SK-N-MC (cell line): ENCODE results near the gene AKAP10.
"Not testable (repeated sequence)": the region's sequence is repeated elsewhere in the genome, so short reads cannot be mapped to it uniquely, and the experiment has no call there.

Source experiments
- DNase-seq: peaks from one replicate; pipeline ENCODE4 v3.0.0-alpha.2; 2011; ENCODE audit warnings: low read depth, low spot score
- H3K27ac ChIP-seq: fragments of 200-600 bp; sonication (generic); 2 replicates; pipeline ENCODE4 v1.5.1; 2016; ENCODE audit warnings: mixed run types
- H3K36me3 ChIP-seq: fragments of 200-600 bp; sonication (generic); 2 replicates; pipeline ENCODE4 v1.6.1; 2017; ENCODE audit warnings: antibody characterized with exemption, low read length, mixed read lengths; ENCODE audit not compliant: insufficient read depth
- H3K4me3 ChIP-seq: fragments of 200-600 bp; sonication (generic); 2 replicates; pipeline ENCODE4 v1.5.1; 2016
- H3K9ac ChIP-seq: fragments of 200-600 bp; sonication (generic); 2 replicates; pipeline ENCODE4 v1.8.0; 2017; ENCODE audit warnings: mixed run types, mixed read lengths; ENCODE audit not compliant: insufficient read length
- H3K9me3 ChIP-seq: fragments of 200-600 bp; sonication (generic); 2 replicates; pipeline ENCODE4 v1.6.1; 2017; ENCODE audit warnings: low read depth, mild to moderate bottlenecking, antibody characterized with exemption, low read length, moderate library complexity, mixed read lengths
- EZH2 ChIP-seq: fragments of 200-600 bp; sonication (generic); IDR thresholded peaks from one replicate; pipeline ENCODE4 v1.6.1; 2017; ENCODE audit warnings: antibody characterized with exemption
- FOXP2 ChIP-seq: optimal IDR thresholded peaks from 2 replicates; pipeline ENCODE3; 2011; ENCODE audit warnings: mild to moderate bottlenecking, moderate library complexity; ENCODE audit not compliant: insufficient read depth; ENCODE audit errors: extremely low read length, control extremely low read depth
- POLR2AphosphoS5 ChIP-seq: IDR thresholded peaks from 2 replicates; pipeline ENCODE4 v1.6.1; 2012; ENCODE audit warnings: mild to moderate bottlenecking, low read depth, low read length, borderline replicate concordance

AKAP10 gene

GRCh38 chr17:19987897-19988296 lies 10.3 kb upstream of the AKAP10 start:
- no peaks in the 10 kb centered on the region for H3K9me3 ChIP-seq
- H3K9ac ChIP-seq = no peak overlapping the region

GRCh38 chr17:19986941-19987861 lies 9.6 kb upstream of the AKAP10 start:
- no peak for DNase-seq
- H3K27ac ChIP-seq = no peak overlapping the region
- H3K4me3 ChIP-seq = no peak overlapping the region
- TF ChIP-seq FOXP2 (no peak), EZH2 (no peak), POLR2AphosphoS5 (no peak)
- no peak overlapping the region for H3K9ac ChIP-seq
- H3K9me3 ChIP-seq = no peaks in the 10 kb centered on the region
- H3K36me3 ChIP-seq = no peaks in the 10 kb centered on the region

More at GRCh38 chr17:19987897-19988296, 10.3 kb upstream of the AKAP10 start:
- no peak for DNase-seq
- TF ChIP-seq EZH2 (no peak), FOXP2 (no peak), POLR2AphosphoS5 (no peak)
- H3K4me3 ChIP-seq = no peak overlapping the region
- no peaks in the 10 kb centered on the region for H3K36me3 ChIP-seq
- H3K27ac ChIP-seq = no peak overlapping the region

GRCh38 chr17:19979917-19980770 lies 2.5 kb upstream of the AKAP10 start:
- H3K4me3 ChIP-seq = no peak overlapping the region
- H3K27ac ChIP-seq = no peak overlapping the region
- H3K9ac ChIP-seq = no peak overlapping the region

DNA sequence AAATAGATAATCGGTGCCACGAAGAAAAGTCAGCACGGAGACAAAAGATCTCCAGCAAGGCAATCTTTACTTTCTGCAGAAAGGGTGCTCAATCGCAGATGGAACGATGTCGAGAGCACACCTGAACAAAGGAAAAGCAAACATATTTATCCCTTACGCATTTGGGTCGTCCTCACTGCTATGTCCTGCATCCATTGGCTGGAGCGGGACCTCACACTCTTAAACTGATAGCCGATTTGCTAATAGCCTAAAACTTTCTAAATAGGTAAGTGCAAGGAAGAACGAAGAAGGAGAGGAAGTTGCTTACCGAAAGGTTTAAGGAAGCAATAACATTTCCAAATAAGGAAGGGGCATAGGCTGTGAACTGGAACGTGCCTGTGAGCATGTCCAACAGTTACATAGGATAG lies 1.2 kb upstream of the AKAP10 start:
- H3K4me3 ChIP-seq = no peak overlapping the region
- TF ChIP-seq FOXP2 (no peak), EZH2 (no peak), POLR2AphosphoS5 (no peak)
- no peak for DNase-seq
- no peak overlapping the region for H3K9ac ChIP-seq
- no peak overlapping the region for H3K27ac ChIP-seq
- H3K9me3 ChIP-seq = no peaks in the 10 kb centered on the region
- H3K36me3 ChIP-seq = peaks cover 5% of the 10 kb centered on the region; the same call in 1 of the 2 replicates

More at GRCh38 chr17:19979917-19980770, 2.5 kb upstream of the AKAP10 start:
- DNase-seq = no peak
- H3K36me3 ChIP-seq = peaks cover 4% of the 10 kb centered on the region; the same call in 1 of the 2 replicates
- H3K9me3 ChIP-seq = no peaks in the 10 kb centered on the region
- TF ChIP-seq EZH2 (no peak), POLR2AphosphoS5 (no peak), FOXP2 (no peak)

DNA sequence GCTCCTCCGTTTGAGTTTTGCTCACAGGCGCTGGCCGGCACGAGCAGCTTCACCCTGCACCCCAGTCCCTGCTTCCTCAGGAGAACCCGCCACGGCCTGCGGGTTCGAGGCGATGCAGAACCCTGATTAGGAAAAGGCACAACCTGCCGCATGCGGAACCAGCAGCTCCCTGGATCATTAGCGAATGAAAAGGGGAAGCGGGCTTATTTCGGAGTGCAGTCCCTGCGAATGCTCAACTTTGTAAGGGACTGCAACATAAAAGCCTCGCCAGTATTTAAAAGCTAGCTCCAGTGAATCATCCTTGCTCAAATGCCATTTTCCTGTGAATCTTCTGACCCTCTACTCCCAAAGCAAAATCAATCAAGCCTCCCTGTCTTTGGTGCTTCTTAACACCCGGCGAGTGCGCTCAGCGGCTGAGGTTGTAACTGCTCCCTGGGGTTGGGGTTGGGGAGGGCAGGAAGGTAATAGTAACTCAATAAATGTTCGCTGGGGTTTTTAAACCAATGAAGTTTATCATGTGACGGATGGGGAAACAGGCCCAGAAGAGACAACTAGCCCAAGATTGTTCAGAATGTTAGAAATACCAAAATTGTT lies 678 bp upstream of the AKAP10 start:
- H3K9ac ChIP-seq = peak overlapping the region; percentile 96
- H3K4me3 ChIP-seq = peak overlapping the region; percentile 96
- peaks cover 5% of the 10 kb centered on the region; the same call in 1 of the 2 replicates for H3K36me3 ChIP-seq
- no peak for TF ChIP-seq FOXP2
- TF ChIP-seq EZH2 = no peak
- TF ChIP-seq POLR2AphosphoS5 = no peak
- no peaks in the 10 kb centered on the region for H3K9me3 ChIP-seq
- no peak for DNase-seq
- H3K27ac ChIP-seq = peak overlapping the region; percentile 83

DNA sequence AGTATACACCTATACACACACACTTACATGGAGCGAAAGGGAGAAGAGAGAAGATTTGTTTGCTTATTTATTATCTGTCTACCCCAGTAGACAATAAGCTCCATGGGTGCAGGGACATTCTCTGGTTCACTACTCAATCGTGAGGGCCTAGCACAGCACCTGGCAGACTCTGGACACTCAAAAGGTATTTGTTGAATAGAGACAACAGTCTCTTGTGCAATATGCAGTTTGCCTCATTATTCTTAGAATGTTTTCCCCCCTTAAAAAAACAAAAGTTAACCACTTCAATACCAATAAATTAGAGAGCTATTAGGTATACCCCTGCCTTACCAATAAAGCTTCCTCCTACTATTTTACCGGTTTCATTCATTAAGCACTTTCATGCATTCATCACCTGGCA lies 2.0 kb downstream of the AKAP10 start:
- H3K27ac ChIP-seq = no peak overlapping the region
- no peaks in the 10 kb centered on the region for H3K9me3 ChIP-seq
- H3K9ac ChIP-seq = no peak overlapping the region
- H3K4me3 ChIP-seq = no peak overlapping the region
- H3K36me3 ChIP-seq = peaks cover 18% of the 10 kb centered on the region
- DNase-seq = no peak
- TF ChIP-seq POLR2AphosphoS5 = no peak
- TF ChIP-seq FOXP2 = no peak
- no peak for TF ChIP-seq EZH2

DNA sequence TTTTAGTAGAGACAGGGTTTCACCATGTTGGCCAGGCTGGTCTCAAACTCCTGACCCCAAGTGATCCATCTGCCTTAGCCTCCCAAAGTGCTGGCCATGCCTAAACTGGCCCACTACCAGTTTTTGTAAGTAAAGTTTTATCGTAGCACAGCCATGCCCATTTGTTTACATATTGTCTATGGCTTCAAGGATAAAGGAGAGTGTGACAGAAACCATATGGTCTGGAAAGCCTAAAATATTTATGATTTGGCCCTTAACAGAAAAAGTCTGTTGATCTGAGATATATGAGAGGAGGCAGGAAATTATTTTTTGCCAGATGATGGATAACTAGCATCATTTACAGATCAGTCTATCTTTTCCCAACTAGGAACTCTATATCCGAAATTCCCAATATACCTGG lies 4.5 kb downstream of the AKAP10 start:
- no peak for DNase-seq
- Histone ChIP-seq H3K9me3 (no peaks in the 10 kb centered on the region), H3K27ac (no peak overlapping the region), H3K9ac (no peak overlapping the region), H3K4me3 (no peak overlapping the region), H3K36me3 (peaks cover 39% of the 10 kb centered on the region)
- TF ChIP-seq FOXP2 = no peak
- TF ChIP-seq POLR2AphosphoS5 = no peak
- TF ChIP-seq EZH2 = no peak

DNA sequence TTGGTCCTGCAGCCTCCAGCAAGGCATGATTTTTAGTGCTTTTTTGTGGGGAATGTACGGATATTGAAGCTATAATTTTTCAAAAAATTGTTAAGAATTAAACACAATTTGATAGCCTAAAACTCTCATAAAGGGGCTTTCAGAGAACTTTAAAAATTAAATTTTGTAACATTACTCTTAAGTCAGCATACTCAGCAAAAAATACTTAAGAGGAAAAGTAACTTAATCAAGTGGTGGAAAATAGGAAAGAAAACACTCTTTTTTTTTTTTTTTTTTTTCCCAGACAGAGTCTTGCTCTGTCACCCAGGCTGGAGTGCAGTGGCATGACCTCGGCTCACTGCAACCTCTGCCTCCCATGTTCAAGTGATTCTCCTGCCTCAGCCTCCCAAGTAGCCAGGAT lies 14.7 kb downstream of the AKAP10 start:
- not testable (repeated sequence) for H3K9ac ChIP-seq, DNase-seq, H3K4me3 ChIP-seq, H3K9me3 ChIP-seq
- H3K27ac ChIP-seq = 0 out of 2 replicates have a peak overlapping the region, but pooled peaks have one; percentile 26
- H3K36me3 ChIP-seq = peaks cover 60% of the 10 kb centered on the region
